ENCODE data around the gene NFATC2IP. TPM values are rescaled to one million over a fixed set of nuclear protein-coding genes. Genes with fewer than 3 reads are reported as not detected.

The NFATC2IP gene
- total RNA-seq, result 16.4 TPM
- long read RNA-seq, full-length matches to known transcripts, result 13 of 16 reads
- long read RNA-seq, partial matches to known transcripts, result 1 of 16 reads
- long read RNA-seq, other reads (novel, unspliced or antisense), result 2 of 16 reads

DNA sequence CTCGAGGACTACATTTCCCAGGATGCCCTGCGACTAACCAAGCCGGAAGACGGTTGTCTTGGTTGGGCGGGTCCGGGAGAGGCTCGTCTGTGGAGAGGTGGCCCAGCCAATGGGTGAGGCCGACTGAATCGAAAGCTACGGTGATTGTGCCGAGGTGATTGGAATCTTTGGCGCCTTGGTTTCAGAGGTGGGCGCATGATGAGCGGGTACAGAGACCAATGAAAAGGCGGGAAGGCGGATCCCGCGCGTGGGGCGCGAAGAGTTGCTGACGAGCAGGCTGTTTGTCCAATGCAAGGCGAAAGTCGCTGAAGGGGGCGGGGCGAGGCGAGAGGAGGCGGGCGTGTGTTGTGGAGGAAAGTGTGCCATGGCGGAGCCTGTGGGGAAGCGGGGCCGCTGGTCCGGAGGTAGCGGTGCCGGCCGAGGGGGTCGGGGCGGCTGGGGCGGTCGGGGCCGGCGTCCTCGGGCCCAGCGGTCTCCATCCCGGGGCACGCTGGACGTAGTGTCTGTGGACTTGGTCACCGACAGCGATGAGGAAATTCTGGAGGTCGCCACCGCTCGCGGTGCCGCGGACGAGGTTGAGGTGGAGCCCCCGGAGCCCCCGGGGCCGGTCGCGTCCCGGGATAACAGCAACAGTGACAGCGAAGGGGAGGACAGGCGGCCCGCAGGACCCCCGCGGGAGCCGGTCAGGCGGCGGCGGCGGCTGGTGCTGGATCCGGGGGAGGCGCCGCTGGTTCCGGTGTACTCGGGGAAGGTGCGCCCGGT lies at the start of gene NFATC2IP:
Gene NFATC2IP (plus strand): TSS at position 290 of the 762 bp plus-strand sequence. CDS start 75 bp downstream, at position 365.
- intact Hi-C loops (cut with DNase I), result no loop called here
- DNase-seq (ENCODE audit: missing footprints), result peak; percentile 99
- ATAC-seq, result peak; percentile 98

DNA sequence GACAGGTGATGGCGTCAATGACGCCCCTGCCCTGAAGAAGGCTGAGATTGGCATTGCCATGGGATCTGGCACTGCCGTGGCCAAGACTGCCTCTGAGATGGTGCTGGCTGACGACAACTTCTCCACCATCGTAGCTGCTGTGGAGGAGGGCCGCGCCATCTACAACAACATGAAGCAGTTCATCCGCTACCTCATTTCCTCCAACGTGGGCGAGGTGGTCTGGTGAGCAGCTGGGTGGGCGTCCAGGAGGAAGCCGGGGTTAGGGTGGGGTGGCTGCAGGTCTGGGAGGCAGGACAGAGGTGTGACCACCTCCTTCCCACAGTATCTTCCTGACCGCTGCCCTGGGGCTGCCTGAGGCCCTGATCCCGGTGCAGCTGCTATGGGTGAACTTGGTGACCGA lies 48.9 kb upstream of the NFATC2IP start:
- intact Hi-C loops (cut with DNase I), result no loop called here
- no peak for ATAC-seq
- peak; percentile 34 for DNase-seq (ENCODE audit: missing footprints)

DNA sequence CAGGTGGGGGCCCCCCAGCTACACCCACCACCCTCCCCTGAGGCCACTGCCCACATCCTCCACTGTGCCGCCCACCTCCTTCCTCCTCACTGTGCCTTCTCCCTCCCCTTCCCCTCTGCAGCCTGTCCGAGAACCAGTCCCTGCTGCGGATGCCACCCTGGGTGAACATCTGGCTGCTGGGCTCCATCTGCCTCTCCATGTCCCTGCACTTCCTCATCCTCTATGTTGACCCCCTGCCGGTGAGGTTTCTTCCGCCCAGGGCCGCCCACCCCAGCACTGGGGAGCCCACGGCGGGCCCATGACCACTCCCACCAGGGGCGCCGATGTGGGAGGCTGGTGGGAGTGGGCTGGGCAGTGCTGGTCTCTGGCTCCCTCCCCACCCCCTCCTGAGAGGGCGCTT lies 47.8 kb upstream of the NFATC2IP start:
- intact Hi-C loops (cut with DNase I), result no loop called here
- no peak for DNase-seq (ENCODE audit: missing footprints)
- ATAC-seq, result no peak

- ATAC-seq (no peak), DNase-seq (ENCODE audit: missing footprints) (peak; percentile 15)
- intact Hi-C loops (cut with DNase I), result no loop called here
Measured at GRCh38 chr16:28903344-28904042, 47.2 kb upstream of the NFATC2IP start.

DNA sequence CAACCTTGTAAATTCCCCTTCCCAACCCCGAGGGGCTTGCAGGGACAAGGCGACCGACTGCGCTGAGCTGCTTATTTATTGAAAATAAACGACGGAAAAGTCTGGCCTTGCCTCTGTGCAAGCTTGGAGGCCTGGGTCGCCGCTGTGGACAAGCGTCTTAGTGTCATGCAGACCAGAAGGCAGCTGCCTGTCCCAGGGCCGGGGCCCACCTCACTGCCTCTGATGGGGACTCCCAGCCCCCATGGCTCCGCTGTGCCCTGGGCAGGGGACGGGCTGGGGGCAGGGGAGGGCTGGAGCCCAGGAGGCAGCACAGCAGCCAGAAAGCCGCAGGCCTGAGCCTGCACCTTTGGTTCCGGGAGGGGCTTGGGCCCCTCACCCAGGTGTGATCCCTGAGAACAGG lies 46.4 kb upstream of the NFATC2IP start:
- ATAC-seq (no peak), DNase-seq (ENCODE audit: missing footprints) (peak; percentile 58)
- intact Hi-C loops (cut with DNase I), result no loop called here

GRCh38 chr16:28904828-28905227 lies 45.9 kb upstream of the NFATC2IP start:
- ATAC-seq (no peak), DNase-seq (ENCODE audit: missing footprints) (peak; percentile 28)
- intact Hi-C loops (cut with DNase I), result no loop called here

DNA sequence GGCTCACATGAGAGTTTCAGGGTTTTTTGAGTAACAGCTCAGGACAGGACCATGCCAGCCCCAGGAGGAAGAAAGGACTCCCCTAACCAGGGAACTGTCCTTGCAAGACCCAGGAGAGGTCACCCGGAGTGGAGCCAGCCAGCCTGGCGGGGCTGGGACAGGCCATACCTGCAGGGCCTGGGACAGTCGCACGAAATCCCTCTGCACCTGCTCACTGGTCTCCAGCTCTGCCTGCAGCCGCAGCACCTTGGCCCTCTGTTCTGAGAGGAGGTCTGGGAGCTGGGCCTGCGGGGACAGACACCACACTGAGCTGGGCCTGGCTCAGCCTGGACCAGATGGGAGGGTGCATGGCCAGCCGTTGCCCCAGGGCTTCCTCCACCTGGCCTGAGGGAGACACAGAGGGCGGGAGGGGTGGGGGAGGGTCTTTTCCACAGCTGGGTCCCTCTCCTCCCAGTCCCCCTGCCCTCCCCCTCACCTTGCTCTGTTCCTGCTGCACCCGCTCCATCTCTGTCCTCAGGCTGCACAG lies 45.4 kb upstream of the NFATC2IP start:
- DNase-seq (ENCODE audit: missing footprints) (no peak), ATAC-seq (no peak)
- intact Hi-C loops (cut with DNase I), result no loop called here

DNA sequence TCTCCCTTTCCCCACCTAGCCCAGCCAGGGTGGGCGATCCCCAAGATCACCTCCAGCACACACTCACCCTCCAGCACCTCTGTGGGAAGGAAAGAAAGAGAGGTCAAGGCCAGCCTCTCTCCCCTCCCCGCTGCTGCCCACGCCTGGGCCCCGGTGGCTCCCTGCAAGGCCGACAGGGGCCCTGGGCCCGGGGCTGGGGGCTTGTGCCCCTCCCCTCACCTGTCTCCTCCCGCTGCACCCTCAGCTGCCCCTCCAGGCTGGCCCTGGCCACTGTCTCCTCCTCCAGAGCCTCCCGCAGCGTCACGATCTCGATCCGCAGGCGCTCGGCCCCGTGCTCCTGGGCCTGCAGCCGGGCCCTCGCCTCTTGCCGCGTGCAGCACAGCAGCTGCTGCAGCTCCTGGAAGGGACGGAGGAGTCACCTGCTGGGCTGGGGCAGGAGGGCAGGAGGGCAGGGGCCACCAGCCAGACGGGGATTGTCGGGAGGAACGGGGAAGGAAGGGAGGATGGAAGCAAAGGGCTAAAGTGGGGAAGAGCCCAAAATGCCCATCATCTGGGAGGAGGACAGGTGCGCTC lies 44.9 kb upstream of the NFATC2IP start:
- ATAC-seq (no peak), DNase-seq (ENCODE audit: missing footprints) (no peak)
- intact Hi-C loops (cut with DNase I), result no loop called here

GRCh38 chr16:28910086-28911031 lies 40.4 kb upstream of the NFATC2IP start:
- no peak for ATAC-seq
- no peak for DNase-seq (ENCODE audit: missing footprints)
- intact Hi-C loops (cut with DNase I), result no loop called here

DNA sequence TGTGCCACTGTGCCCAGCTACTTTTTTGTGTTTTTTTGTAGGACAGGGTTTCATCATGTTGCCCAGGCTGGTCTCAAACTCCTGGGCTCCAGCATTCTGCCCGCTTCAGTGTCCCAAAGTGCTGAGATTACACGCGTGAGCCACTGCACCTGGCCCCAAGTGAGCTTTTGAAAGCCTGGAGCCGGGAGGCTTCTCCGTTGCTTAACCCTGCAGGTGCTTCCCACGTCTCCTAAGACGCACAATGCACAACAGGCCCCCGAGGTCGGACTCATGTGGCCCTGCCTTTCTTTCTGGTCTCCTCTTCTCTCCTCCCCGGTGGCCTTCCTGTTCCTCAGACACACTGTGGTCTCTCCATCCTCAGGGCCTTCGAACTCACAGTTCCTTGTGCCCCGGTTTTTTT lies 38.2 kb upstream of the NFATC2IP start:
- DNase-seq (ENCODE audit: missing footprints) (no peak), ATAC-seq (no peak)
- intact Hi-C loops (cut with DNase I), result no loop called here

- no peak for DNase-seq (ENCODE audit: missing footprints)
- no peak for ATAC-seq
- intact Hi-C loops (cut with DNase I), result no loop called here
Measured at GRCh38 chr16:28913946-28914724, 36.6 kb upstream of the NFATC2IP start.

DNA sequence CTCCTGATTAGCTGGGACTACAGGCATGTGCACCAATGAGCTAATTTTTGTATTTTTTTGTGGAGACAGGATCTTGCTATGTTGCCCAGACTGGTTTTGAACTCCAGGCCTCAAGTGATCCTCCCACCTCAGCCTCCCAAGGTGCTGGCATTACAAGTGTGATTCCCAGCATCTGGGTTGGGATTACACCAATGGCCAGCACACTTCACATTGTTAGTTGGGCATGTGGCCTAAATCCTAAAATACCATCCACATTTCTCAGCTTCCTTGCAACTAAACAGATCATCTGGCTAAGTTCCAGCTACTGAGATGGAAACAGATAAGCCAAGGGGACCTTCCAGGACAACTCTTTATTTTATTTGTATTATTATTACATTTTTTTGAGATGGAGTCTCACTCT lies 35.6 kb upstream of the NFATC2IP start:
- ATAC-seq, result no peak
- intact Hi-C loops (cut with DNase I), result no loop called here
- DNase-seq (ENCODE audit: missing footprints), result no peak

GRCh38 chr16:28917095-28917494 lies 33.6 kb upstream of the NFATC2IP start:
- ATAC-seq (no peak), DNase-seq (ENCODE audit: missing footprints) (no peak)
- intact Hi-C loops (cut with DNase I), result no loop called here

DNA sequence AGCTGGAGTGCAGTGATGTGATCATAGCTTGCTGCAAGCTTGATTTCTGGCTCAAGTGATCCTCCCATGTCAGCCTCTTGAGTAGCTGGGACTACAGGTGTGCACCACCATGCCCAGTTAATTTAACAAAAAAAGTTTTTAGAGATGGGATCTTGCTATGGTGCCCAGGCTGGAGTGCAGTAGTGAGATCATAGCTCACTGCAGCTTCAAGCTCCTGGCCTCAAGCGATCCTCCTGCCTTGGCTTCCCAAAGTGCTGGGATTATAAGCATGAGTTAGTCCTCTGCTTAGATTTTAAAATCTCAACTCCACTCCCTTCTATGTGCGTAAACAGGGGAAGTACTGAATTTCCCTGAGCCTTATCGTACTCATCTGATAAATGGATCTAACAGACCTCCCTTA lies 32.0 kb upstream of the NFATC2IP start:
- ATAC-seq, result no peak
- intact Hi-C loops (cut with DNase I), result no loop called here
- DNase-seq (ENCODE audit: missing footprints), result no peak

- intact Hi-C loops (cut with DNase I), result no loop called here
- DNase-seq (ENCODE audit: missing footprints), result no peak
- ATAC-seq, result no peak
Measured at GRCh38 chr16:28923231-28923587, 27.5 kb upstream of the NFATC2IP start.

DNA sequence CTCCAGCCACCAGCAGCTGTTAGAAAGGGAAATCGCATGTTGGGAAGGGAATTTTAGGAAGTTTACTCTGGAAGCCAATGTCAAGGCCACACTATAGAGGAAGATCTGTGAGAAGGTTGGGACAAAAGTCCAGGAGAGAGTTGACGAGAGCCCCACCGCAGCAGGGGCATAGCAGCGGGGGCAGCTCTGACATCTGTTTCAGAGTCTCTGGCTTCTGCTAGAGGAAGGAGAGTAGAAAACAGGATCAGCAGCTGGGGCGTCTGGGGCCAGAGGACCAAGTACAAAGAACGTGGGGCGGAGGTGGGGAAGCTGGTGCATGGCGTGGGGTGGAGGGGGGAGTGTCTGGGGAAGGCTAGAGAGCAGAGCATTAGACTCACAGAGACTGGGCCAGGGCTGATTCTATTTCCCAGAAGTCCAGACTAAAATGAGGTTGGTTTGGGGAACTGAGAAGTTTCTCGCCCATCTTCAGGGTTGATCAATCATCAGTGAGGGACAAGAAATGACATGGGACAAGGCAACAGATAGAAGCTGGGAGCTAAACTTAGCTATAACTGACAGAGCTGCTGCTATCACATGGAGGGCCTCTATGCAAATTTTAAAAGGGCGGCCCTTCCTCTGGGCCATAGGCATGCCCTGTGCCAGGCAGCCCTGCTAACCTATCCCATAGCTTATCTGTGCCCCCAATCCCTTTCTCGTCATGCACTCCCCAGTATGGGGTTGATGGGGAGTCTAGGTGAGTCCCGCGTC lies 26.9 kb upstream of the NFATC2IP start:
- ATAC-seq (no peak), DNase-seq (ENCODE audit: missing footprints) (no peak)
- intact Hi-C loops (cut with DNase I), result loop anchor here (2.0 kb wide), 1 partner anchor 77 kb away; the partner anchor contains the start of gene TUFM

DNA sequence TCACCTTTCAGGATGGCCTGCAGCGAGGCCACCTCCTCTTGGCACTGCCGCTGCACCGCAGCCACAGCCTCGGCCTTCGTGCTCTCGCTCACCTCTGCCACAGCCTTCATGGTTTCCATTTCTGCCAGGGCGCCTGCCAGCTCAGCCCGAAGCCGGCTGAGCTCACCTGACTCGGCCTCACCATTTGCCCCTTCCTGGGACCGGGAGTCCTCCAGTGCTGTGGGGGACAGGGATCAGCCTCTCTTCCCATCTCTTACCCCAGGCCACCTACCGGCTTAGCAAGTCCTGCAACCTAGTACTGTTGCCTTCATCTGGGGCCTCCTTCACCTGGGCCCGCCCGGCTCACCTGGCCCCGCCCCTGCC lies 26.4 kb upstream of the NFATC2IP start:
- intact Hi-C loops (cut with DNase I), result loop anchor here (2.0 kb wide), 1 partner anchor 78 kb away; the partner anchor contains the start of gene TUFM
- DNase-seq (ENCODE audit: missing footprints) (no peak), ATAC-seq (no peak)
